Activated CD8-positive, alpha-beta T cell treated with anti-CD3 and anti-CD28 coated beads for 36 hours (primary cell): Measurements from ENCODE around the gene UPK2. TPM values are rescaled to one million over a fixed set of nuclear protein-coding genes. Genes with fewer than 3 reads are reported as not detected.
A peak's percentile ranks its signal among the peaks of the same experiment; 100 is the strongest.
"Not testable (repeated sequence)": the region's sequence is repeated elsewhere in the genome, so short reads cannot be mapped to it uniquely, and the experiment has no call there.

ENCODE experiments used
- ATAC-seq: fragments of 200-7000 bp; cut with Tn5 transposase; one replicate; pipeline ENCODE4 v1.10.0; 2021; ENCODE audit warnings: mild to moderate bottlenecking, moderate library complexity
- CTCF ChIA-PET: fragments of 350-600 bp; sonication (Branson Sonifier 250); formaldehyde crosslinking; loops from one replicate; lab custom pipeline; 2021; ENCODE audit warnings: antibody characterized with exemption; lab: Charles Lee
- POLR2A ChIA-PET: fragments of 350-600 bp; sonication (Branson Sonifier 250); formaldehyde crosslinking; loops from one replicate; lab custom pipeline; 2021; ENCODE audit warnings: antibody characterized with exemption; lab: Charles Lee
- DNase-seq: peaks from one replicate; pipeline ENCODE4 v3.0.0-alpha.2; 2020
- H3K27ac Mint-ChIP-seq: one replicate; pipeline ENCODE4 v1.8.0; 2021; ENCODE audit warnings: mild to moderate bottlenecking, mixed read lengths
- H3K27me3 Mint-ChIP-seq: one replicate; pipeline ENCODE4 v1.8.0; 2021; ENCODE audit warnings: mixed read lengths
- H3K36me3 Mint-ChIP-seq: one replicate; pipeline ENCODE4 v1.8.0; 2021; ENCODE audit warnings: low read depth, mixed read lengths
- H3K4me1 Mint-ChIP-seq: one replicate; pipeline ENCODE4 v1.8.0; 2021; ENCODE audit warnings: low read depth, mixed read lengths
- H3K4me3 Mint-ChIP-seq: one replicate; pipeline ENCODE4 v1.8.0; 2021; ENCODE audit warnings: mild to moderate bottlenecking, moderate library complexity, mixed read lengths
- H3K9me3 Mint-ChIP-seq: one replicate; pipeline ENCODE4 v1.8.0; 2021; ENCODE audit warnings: mixed read lengths
- CTCF ChIP-seq: fragments of 200-600 bp; IDR thresholded peaks from one replicate; pipeline ENCODE4 v1.8.0; 2022; ENCODE audit warnings: antibody characterized with exemption, mild to moderate bottlenecking
- intact Hi-C: fragments of 100-400 bp; cut with micrococcal nuclease; formaldehyde crosslinking; loops from one replicate; pipeline ENCODE4 v1.10.0; 2022
- total RNA-seq, 2 experiments: library from RNA; stranded (reverse); gene quantifications; one replicate each; pipeline ENCODE4 v1.2.3, GENCODE V29; 2021

The UPK2 gene
- total RNA-seq, 2 experiments from 2014 or later: 1.5 to 2.2 TPM

GRCh38 chr11:118984825-118985224 is 28.7 kb downstream of the UPK2 start:
- H3K4me3 Mint-ChIP-seq: no peak overlapping the region
- TF ChIP-seq CTCF: no peak
- no peaks in the 10 kb centered on the region for H3K27me3 Mint-ChIP-seq
- POLR2A ChIA-PET: interaction anchor here (1.0 kb wide), 2 partner anchors 12 to 90 kb away, joined by 4 read pairs; no protein-coding TSS in a partner anchor
- H3K27ac Mint-ChIP-seq: no peak overlapping the region
- CTCF ChIA-PET: interaction anchor here (0.6 to 1.2 kb wide), 2 partner anchors 55 to 326 kb away, joined by 3 to 4 read pairs; no protein-coding TSS in a partner anchor
- H3K4me1 Mint-ChIP-seq: no peaks in the 10 kb centered on the region
- no peaks in the 10 kb centered on the region for H3K9me3 Mint-ChIP-seq
- DNase-seq: no peak
- H3K36me3 Mint-ChIP-seq: no peaks in the 10 kb centered on the region
- no peak for ATAC-seq
- intact Hi-C loops: no loop called here

GRCh38 chr11:118988280-118988679 is 32.2 kb downstream of the UPK2 start:
- ChIA-PET CTCF (no interaction called here), POLR2A (no interaction called here)
- ATAC-seq (no peak), DNase-seq (no peak)
- no peak overlapping the region for H3K27ac Mint-ChIP-seq
- no peak overlapping the region for H3K4me3 Mint-ChIP-seq
- no peaks in the 10 kb centered on the region for H3K9me3 Mint-ChIP-seq
- H3K27me3 Mint-ChIP-seq: no peaks in the 10 kb centered on the region
- H3K4me1 Mint-ChIP-seq: no peaks in the 10 kb centered on the region
- peaks cover 4% of the 10 kb centered on the region for H3K36me3 Mint-ChIP-seq
- TF ChIP-seq CTCF: no peak
- intact Hi-C loops: no loop called here

DNA sequence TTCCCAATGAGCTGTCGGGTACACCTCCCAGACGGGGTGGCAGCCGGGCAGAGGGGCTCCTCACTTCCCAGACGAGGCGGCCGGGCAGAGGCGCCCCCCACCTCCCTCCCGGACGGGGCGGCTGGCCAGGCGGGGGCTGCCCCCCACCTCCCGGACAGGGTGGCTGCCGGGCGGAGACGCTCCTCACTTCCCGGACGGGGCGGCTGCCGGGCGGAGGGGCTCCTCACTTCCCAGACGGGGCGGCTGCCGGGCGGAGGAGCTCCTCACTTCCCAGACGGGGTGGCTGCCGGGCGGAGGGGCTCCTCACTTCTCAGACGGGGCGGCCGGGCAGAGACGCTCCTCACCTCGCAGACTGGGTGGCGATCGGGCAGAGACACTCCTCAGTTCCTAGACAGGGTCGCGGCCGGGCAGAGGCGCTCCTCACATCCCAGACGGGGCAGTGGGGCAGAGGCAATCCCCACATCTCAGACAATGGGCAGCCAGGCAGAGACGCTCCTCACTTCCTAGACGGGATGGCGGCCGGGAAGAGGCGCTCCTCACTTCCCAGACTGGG is 35.5 kb downstream of the UPK2 start:
- H3K9me3 Mint-ChIP-seq, H3K4me3 Mint-ChIP-seq, H3K4me1 Mint-ChIP-seq, intact Hi-C loops, H3K27ac Mint-ChIP-seq, DNase-seq, H3K27me3 Mint-ChIP-seq, POLR2A ChIA-PET, CTCF ChIA-PET, ATAC-seq: not testable (repeated sequence)
- peaks cover 14% of the 10 kb centered on the region for H3K36me3 Mint-ChIP-seq

DNA sequence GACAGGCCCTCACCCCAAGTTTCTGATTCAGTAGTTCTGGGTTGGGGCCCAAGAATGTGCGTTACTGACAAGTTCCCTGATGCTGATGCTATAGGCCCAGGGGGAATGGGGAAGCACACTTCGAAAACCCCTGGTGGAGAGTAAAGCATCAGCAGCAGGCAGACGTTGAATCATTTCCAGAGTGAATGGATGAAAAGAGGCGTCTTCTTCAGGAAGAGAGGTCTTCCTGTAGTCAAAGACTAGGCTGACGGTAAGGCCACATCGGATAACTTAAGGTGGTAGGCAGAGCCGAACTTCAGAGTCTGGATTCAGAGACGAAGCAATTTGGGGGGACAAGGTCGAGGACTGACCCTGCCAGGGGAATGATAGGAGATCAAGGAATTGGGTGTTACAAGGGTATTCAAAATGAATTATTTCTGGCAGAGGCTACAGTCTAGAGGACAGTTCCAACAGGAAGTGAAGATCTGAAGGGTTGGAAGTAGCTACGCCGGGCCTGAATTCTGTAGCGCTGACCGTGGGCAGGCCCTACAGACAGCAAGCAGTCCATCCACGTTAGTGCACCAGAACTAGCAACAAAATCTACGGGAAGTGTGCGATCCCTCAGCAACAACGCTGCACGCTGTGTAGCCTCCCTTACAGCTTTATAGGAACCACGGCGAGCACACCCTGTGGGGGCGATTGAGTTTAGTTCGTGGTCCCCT is 41.0 kb downstream of the UPK2 start:
- H3K9me3 Mint-ChIP-seq: no peaks in the 10 kb centered on the region
- peak; percentile 63 for TF ChIP-seq CTCF
- ChIA-PET POLR2A (interaction anchor here (0.7 to 5.1 kb wide), 22 partner anchors 13 to 305 kb away, joined by 3 to 106 read pairs (median 4); partner anchors contain the start of genes DDX6, HMBS, RPS25 and SLC37A4), CTCF (interaction anchor here (1.0 to 1.3 kb wide), 6 partner anchors 38 to 307 kb away, joined by 3 to 4 read pairs (median 3); partner anchors contain the start of gene VPS11)
- intact Hi-C loops: no loop called here
- no peaks in the 10 kb centered on the region for H3K27me3 Mint-ChIP-seq
- ATAC-seq (peak; percentile 38), DNase-seq (peak; percentile 66)
- peaks cover 43% of the 10 kb centered on the region for H3K36me3 Mint-ChIP-seq
- peak overlapping the region; percentile 99 for H3K27ac Mint-ChIP-seq
- H3K4me3 Mint-ChIP-seq: peak overlapping the region; percentile 97
- H3K4me1 Mint-ChIP-seq: peaks cover 31% of the 10 kb centered on the region

- DNase-seq: peak; percentile 97
- no peak for TF ChIP-seq CTCF
- Mint-ChIP-seq H3K27me3 (no peaks in the 10 kb centered on the region), H3K27ac (peak within 1 kb of the TSS; percentile 99), H3K9me3 (no peaks in the 10 kb centered on the region), H3K4me1 (peaks cover 31% of the 10 kb centered on the region), H3K36me3 (peaks cover 47% of the 10 kb centered on the region), H3K4me3 (peak within 1 kb of the TSS; percentile 97)
- CTCF ChIA-PET: interaction anchor here (1.0 to 1.3 kb wide), 5 partner anchors 38 to 308 kb away, joined by 3 to 4 read pairs (median 3); partner anchors contain the start of gene VPS11
- intact Hi-C loops: no loop called here
- POLR2A ChIA-PET: interaction anchor here (0.7 to 5.1 kb wide), 23 partner anchors 13 to 306 kb away, joined by 3 to 106 read pairs (median 4); partner anchors contain the start of genes DDX6, HMBS, RPS25 and SLC37A4
- ATAC-seq: peak; percentile 97
These were observed 41.7 kb downstream of the UPK2 start, which contains the start of gene CENATAC for GRCh38 chr11:118997627-118998387. Gene CENATAC (plus strand): TSS chr11:118998138. CDS start chr11:118998198, 60 bp downstream.
